Retinal pigment epithelial cell (primary cell): Measurements from ENCODE around the gene EFCAB8.

Experiments
- DNase-seq: peaks from one replicate; pipeline ENCODE4 v3.0.0-alpha.2; 2010; ENCODE audit warnings: low read depth
- H3K4me3 ChIP-seq: 2 replicates; pipeline ENCODE4 v1.5.1; 2011; ENCODE audit warnings: mild to moderate bottlenecking, low read length, control low read depth, moderate library complexity
- CTCF ChIP-seq: conservative IDR thresholded peaks from 2 replicates; pipeline ENCODE4 v1.5.1; 2011; ENCODE audit warnings: low read depth, low read length, control low read depth, inconsistent platforms

EFCAB8 gene

GRCh38 chr20:32831982-32832381, 26.7 kb upstream of the EFCAB8 start:
- H3K4me3 ChIP-seq, result no peak overlapping the region
- no peak for TF ChIP-seq CTCF
- DNase-seq, result no peak

GRCh38 chr20:32832664-32833063, 26.1 kb upstream of the EFCAB8 start:
- DNase-seq, result no peak
- no peak for TF ChIP-seq CTCF
- no peak overlapping the region for H3K4me3 ChIP-seq

DNA sequence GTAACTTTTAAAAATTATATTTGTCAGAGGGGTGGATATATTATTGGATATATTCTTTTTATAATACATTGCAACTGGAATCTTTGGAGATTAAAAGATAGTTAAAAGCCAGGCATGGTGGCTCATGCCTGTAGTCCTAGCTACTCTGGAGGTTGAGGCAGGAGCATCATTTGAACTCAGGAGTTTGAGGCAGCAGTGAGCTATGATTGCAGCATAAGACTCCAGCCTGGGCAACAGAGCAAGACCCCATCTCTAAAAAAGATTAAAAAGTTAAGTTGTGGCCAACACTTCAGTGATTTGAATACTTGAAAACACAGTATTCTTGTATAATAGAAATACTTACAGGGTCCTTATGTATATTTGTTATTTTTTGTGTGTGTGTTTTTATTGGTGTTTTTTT, 23.8 kb upstream of the EFCAB8 start:
- DNase-seq, result no peak
- no peak for TF ChIP-seq CTCF
- no peak overlapping the region for H3K4me3 ChIP-seq

- no peak for DNase-seq
- no peak overlapping the region for H3K4me3 ChIP-seq
- TF ChIP-seq CTCF, result no peak
Observed at GRCh38 chr20:32837157-32837556, 21.6 kb upstream of the EFCAB8 start.

DNA sequence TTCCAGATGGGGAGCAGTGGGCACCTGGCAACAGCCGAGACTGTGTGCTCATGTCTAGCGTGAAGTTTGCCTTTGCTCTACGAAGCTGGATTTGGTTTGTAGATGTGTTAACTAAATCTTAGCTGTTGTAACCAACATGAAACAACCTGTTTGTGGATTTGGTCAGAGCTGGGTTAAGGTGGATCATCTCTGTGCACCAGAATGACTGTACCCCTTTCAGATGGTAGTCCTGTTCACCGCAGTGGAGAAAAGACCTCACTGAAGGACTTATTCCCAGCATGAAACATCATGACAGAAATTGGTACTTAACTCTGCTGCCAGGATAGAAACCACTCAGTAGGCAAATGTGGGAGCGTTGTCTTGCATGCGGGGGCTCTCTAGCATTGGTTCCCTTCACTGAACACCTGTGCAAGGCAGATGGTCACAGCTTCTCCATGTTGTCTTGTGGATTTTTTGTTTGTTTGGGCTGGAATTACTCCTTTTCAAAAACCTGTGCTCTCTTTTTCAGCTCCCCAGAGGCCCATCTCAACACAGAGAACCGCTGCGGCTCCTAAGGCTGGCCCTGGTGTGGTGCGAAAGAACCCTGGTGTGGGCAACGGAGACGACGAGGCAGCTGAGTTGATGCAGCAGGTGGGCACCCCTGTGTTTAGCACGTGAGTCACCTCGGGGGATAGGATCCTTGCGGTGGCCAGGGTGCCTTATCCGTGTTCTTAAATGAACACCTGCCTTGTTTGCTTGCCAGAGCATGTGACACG, 19.3 kb upstream of the EFCAB8 start:
- DNase-seq, result no peak
- no peak overlapping the region for H3K4me3 ChIP-seq
- no peak for TF ChIP-seq CTCF

DNA sequence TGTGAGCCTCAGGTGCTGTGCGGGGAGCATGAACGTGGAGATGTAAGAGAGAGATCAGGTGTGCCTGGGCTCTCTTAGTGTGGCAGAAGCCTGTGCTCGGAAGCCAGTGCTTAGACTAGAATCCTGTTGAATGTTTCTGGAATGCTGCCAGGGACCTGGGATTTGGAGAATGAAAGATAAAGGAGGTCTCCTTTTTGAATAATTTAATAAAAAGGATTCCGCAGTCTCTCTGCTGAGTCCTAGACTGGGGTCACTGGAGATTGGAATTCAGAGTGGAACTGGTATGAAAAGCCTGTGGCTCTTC, 18.8 kb upstream of the EFCAB8 start:
- no peak for TF ChIP-seq CTCF
- DNase-seq, result no peak
- H3K4me3 ChIP-seq, result no peak overlapping the region

DNA sequence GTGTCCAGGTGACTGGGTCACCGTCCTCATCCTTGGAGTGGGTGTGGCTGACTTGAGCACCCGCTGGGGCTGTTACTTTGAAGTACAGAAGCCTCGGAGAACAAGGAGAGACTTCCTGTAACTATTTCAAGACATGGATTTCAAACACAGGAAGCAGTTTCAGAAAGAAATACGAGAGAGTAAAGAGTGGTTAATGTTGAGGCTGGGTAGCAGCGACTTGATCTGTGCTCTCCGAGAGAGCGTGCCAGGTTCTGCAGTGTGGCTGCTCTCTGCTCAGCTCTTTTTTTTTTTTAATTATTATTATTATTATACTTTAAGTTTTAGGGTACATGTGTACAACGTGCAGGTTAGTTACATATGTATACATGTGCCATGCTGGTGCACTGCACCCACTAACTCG, 17.5 kb upstream of the EFCAB8 start:
- DNase-seq, result no peak
- TF ChIP-seq CTCF, result no peak
- no peak overlapping the region for H3K4me3 ChIP-seq
